AG09319 (cell line): Measurements from ENCODE around the gene TEX14.

Source experiments
- DNase-seq: peaks from one replicate; pipeline ENCODE4 v3.0.0-alpha.2; 2010; ENCODE audit warnings: low read depth; ENCODE audit errors: extremely low read depth
- TF ChIP-seq, protein P1 (sequence below): IDR thresholded peaks from 2 replicates; pipeline ENCODE4 v1.5.1; 2011; ENCODE audit warnings: low read depth, mild to moderate bottlenecking, inconsistent platforms, low read length, moderate library complexity

The TEX14 gene

GRCh38 chr17:58580671-58581070, 111.2 kb downstream of the TEX14 start:
- no peak for DNase-seq
- TF ChIP-seq, protein P1, sequence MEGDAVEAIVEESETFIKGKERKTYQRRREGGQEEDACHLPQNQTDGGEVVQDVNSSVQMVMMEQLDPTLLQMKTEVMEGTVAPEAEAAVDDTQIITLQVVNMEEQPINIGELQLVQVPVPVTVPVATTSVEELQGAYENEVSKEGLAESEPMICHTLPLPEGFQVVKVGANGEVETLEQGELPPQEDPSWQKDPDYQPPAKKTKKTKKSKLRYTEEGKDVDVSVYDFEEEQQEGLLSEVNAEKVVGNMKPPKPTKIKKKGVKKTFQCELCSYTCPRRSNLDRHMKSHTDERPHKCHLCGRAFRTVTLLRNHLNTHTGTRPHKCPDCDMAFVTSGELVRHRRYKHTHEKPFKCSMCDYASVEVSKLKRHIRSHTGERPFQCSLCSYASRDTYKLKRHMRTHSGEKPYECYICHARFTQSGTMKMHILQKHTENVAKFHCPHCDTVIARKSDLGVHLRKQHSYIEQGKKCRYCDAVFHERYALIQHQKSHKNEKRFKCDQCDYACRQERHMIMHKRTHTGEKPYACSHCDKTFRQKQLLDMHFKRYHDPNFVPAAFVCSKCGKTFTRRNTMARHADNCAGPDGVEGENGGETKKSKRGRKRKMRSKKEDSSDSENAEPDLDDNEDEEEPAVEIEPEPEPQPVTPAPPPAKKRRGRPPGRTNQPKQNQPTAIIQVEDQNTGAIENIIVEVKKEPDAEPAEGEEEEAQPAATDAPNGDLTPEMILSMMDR, result no peak

GRCh38 chr17:58577696-58578095, 114.1 kb downstream of the TEX14 start:
- peak; percentile 7 for DNase-seq
- TF ChIP-seq, protein P1, result peak; percentile 72

DNA sequence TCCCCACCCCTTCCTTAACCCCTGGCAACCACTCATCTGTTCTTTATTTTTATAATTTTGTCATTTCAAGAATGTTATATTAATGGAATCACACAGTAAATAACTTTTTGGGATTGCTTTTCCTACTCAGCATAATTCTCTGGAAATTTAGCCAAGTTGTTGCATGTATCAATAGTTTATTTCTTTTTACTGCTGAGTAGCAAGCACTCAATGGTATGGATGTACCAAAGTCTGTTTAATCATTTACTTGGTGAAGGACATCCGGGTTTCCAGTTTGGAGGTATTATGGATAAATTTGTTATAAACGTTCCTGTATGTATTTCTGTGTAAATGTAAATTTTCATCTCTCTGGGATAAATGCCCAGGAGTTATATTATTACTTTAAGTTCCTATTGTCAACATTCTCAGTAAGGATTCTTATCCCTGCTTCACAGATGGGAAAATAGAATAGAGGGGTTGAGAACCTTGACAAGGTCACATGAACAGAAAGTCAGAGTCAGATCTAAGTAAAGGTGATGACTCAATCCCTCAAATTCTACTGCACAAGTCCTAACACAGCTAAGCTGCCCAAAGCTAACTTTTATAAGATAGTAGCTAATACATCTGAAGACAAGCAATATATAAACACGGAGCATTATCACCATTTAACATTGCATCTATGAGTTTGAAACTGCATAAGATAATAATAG, 115.0 kb downstream of the TEX14 start:
- no peak for DNase-seq
- TF ChIP-seq, protein P1, result no peak

DNA sequence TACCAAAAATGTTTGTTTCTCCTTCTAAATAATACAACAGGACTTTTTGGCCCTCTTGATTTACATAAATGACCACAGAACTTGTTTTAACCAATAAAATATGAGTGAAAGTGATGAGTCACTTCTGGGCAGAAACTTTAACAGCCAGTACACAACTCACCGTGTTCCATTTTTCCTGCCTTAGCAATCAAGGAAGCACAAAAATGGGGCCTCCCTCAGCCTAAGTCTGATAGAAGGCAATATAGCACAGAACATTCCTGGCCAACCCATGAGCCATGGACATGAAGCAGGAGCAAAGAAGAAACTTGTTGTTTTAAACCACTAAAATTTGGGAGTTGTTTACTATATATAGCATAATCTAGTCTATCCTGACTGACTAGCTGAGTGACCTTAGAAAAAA, 116.3 kb downstream of the TEX14 start:
- TF ChIP-seq, protein P1, result no peak
- DNase-seq, result no peak

DNA sequence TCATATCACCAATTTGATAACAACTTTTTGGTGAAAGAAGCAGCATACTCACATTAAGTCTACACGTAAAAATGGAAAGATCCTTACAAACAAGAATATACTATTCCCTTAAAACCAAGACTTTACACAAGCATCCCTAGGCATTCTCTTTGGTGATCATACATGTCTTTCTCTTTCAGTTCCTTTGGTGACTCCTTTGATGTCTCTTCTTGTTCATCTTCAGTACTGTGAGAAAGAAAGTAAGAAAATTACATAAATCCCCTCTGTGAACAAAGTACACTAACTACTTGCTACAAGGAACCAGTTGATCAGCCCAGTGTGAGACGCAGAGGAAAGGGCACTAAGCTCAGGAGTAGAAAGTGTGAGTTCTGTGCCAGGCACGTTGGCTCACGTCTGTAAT, 117.8 kb downstream of the TEX14 start:
- TF ChIP-seq, protein P1, result no peak
- no peak for DNase-seq

DNA sequence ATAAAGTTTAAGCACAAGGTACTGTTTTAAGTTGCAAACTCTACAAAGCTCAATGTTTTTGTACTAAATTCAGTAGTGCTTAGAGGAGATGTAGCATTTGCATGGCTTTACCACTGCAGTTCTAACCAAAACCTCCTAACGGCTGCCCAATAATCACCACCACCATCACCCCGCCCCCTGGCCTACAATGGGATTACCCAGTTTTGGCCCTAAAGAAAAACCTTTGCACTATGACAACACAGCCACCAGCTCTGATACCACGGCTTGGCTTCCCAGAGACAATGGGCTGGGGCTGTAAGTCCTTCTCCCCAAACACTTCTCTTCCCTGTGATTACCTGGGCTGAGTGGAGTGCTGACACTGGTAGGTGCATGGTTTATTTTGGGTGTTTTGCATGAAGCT, 119.0 kb downstream of the TEX14 start:
- TF ChIP-seq, protein P1, result no peak
- DNase-seq, result no peak

- DNase-seq, result no peak
- TF ChIP-seq, protein P1, result no peak
These were observed 121.1 kb downstream of the TEX14 start for GRCh38 chr17:58570758-58571157.
